ENCODE measurements around the gene WNT9A. TPM values are rescaled to one million over a fixed set of nuclear protein-coding genes. Genes with fewer than 3 reads are reported as not detected.

WNT9A gene
- total RNA-seq, 2 donors from 2014 or later = 1.2 to 7.9 TPM

DNA sequence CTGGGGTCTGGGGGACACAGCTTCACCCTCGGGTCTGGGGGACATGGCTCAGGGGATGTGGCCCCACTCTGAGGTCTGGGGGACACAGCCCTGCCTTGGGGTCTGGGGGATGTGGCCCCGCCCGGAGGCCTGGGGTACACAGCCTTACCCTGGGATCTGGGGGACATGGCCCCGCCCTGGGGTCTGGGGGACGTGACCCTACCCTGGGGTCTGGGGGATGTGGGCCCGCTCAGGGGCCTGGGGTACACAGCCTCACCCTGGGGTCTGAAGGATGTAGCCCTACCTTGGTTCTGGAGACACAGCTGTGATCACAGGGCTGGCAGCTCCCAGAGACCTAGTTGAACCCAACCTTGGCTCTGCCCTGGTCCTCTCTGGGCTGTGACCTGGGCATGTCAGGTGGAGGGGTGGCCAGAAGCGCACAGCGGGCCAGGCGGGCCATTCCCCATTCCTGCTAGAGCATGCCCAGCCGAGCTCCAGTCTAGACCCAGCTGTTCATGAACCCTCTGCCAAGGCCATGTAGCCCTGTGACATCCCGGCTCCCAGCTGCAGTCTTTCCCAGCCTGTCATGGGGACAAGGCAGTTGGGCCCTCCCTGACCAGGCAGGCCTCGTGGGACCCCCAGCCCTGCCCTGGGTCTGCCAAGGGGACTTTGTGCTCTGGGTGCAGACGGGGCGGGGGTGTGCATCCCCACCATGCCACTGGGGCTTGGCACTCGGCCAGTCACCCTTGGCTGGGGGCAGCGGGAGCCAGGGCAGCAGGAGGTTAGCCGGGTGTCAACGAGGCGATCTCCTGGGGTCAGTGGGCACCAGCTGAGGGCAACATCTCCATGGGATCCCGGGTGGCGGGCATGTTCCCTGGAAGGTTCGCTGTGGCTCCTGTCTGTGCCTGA is 43.9 kb downstream of the WNT9A start:
- H3K9me3 ChIP-seq = no peaks in the 10 kb centered on the region
- DNase-seq (ENCODE audit: low spot score) = no peak
- ATAC-seq (ENCODE audit: insufficient number of reproducible peaks, low FRiP score, low read depth) = no peak
- no peak overlapping the region for H3K27ac ChIP-seq
- H3K36me3 ChIP-seq = no peaks in the 10 kb centered on the region
- no peak overlapping the region for H3K4me3 ChIP-seq
- TF ChIP-seq, protein P1, sequence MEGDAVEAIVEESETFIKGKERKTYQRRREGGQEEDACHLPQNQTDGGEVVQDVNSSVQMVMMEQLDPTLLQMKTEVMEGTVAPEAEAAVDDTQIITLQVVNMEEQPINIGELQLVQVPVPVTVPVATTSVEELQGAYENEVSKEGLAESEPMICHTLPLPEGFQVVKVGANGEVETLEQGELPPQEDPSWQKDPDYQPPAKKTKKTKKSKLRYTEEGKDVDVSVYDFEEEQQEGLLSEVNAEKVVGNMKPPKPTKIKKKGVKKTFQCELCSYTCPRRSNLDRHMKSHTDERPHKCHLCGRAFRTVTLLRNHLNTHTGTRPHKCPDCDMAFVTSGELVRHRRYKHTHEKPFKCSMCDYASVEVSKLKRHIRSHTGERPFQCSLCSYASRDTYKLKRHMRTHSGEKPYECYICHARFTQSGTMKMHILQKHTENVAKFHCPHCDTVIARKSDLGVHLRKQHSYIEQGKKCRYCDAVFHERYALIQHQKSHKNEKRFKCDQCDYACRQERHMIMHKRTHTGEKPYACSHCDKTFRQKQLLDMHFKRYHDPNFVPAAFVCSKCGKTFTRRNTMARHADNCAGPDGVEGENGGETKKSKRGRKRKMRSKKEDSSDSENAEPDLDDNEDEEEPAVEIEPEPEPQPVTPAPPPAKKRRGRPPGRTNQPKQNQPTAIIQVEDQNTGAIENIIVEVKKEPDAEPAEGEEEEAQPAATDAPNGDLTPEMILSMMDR (IDR thresholded peaks at IDR 0.05) = no peak
- H3K27me3 ChIP-seq (replicated peaks; ENCODE audit: insufficient read depth) = no peaks in the 10 kb centered on the region
- H3K4me1 ChIP-seq (ENCODE audit: control insufficient read depth in 1 of 2, low read depth in 2 of 2) = no peaks in the 10 kb centered on the region

DNA sequence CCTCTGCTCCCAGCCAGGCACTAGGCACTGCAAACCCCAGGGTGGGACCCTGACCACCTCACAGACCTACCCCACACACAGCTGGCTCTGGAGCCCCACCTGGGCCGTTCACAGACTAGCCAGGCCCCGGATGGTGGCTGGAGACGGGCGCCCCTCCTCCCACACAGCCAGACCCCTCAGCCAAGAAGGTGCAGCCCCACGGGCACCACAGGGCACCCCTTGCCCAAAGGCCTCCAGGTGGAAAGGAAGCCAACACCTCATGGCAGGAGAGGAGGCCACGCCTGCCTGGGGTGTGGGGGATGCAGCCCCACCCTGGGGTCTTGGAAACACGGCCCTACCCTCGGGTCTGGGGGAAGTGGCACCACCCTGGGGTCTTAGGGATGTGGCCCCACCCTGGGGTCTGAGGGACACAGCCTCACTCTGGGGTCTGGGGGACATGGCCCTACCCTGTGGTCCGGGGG is 44.6 kb downstream of the WNT9A start:
- Histone ChIP-seq H3K9me3 (no peaks in the 10 kb centered on the region), H3K27ac (no peak overlapping the region), H3K27me3 (replicated peaks; ENCODE audit: insufficient read depth) (no peaks in the 10 kb centered on the region), H3K4me3 (no peak overlapping the region), H3K4me1 (ENCODE audit: control insufficient read depth in 1 of 2, low read depth in 2 of 2) (no peaks in the 10 kb centered on the region), H3K36me3 (no peaks in the 10 kb centered on the region)
- TF ChIP-seq, protein P1 (IDR thresholded peaks at IDR 0.05) = no peak
- DNase-seq (ENCODE audit: low spot score) (no peak), ATAC-seq (ENCODE audit: insufficient number of reproducible peaks, low FRiP score, low read depth) (no peak)

DNA sequence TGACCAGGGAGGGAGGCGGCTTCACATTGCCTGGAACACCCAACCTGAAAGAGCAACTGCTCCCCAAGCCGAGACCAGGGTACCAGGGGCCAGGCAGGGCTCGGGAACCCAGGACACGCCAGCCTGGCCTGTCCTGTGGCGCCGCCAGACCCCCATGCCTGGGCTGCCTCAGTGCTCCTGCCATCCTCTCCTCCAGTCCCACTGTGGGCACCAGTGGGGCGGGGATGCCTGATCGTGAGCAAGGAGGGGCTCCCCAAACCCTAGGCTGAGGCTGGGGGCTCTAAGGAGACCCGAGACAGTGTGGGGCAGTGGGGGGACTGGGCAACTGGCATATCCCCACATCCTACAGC is 45.1 kb downstream of the WNT9A start:
- DNase-seq (ENCODE audit: low spot score) = no peak
- TF ChIP-seq, protein P1 (IDR thresholded peaks at IDR 0.05) = no peak

DNA sequence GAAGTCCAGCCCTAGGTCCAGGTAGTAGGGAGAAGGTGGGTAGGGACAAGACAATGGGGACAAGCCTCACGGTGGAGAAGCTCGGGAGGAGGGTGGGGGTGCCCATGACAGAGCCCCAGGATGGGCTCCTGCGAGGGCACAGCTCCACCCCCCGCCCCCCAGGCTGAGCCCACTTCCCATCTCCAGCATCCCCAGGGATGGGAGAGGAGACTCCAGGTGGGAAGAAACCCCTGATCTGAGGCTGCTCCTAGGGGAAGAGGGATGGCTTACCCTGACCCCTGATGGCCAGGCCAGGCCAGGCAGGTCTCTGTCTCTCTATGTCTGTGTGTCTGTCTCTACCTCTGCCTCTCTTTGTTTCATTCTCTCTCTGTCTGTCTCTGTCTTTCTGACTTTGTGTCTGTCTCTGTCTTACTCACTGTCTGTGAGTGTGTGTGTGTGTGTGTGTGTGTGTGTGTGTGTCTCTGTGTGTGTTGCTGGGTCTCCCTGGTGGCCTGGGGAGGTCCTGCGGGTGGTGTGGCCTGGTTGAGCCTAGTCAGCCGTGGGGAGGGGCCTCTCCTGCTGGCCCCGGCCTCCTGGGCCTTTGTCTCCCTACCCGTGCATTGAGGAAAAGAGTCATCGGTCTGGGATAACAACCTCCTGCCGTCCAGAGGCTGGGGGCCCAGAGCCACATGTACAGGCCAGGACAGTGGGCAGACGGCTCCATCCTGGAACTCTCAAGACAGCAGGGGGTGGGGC is 45.7 kb downstream of the WNT9A start:
- TF ChIP-seq, protein P1 (IDR thresholded peaks at IDR 0.05) = no peak

More for the DNA sequence above, 45.1 kb downstream of the WNT9A start:
- Histone ChIP-seq H3K4me1 (ENCODE audit: control insufficient read depth in 1 of 2, low read depth in 2 of 2) (no peaks in the 10 kb centered on the region), H3K36me3 (no peaks in the 10 kb centered on the region), H3K27me3 (replicated peaks; ENCODE audit: insufficient read depth) (no peaks in the 10 kb centered on the region), H3K27ac (no peak overlapping the region), H3K4me3 (no peak overlapping the region), H3K9me3 (no peaks in the 10 kb centered on the region)
- no peak for ATAC-seq (ENCODE audit: insufficient number of reproducible peaks, low FRiP score, low read depth)

DNA sequence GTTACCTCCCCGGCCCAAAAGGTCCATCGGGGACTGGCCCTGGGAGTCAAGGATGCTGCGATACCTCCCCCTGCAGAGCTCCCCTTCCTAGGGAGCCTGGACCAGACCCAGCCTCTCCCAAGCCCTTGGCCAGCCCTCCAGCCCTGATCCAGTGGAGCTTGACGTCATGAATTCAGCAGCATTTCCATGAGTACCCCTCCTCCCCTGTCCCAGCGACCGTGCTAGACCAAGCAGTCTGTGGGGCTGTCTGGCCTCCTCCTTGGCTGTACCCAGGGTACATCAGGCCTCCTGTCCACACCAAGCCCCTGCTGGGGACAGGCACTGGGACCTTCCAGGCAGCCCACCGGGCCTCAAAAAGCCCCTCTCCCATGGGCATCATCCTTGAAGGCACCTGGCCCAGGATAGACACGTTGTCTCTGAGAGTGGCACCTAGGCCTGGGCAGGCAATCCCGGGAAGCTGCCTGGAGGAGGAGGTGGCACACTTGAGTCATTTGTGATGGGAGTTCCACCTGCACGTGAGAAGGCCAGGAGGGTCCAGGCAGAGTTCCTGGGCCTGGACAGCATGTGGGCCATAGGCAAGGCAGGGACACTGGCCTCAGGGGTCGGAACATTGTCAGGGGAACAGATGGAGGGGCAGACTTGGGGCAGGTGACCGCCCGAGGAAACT is 46.4 kb downstream of the WNT9A start:
- Histone ChIP-seq H3K27me3 (replicated peaks; ENCODE audit: insufficient read depth) (no peaks in the 10 kb centered on the region), H3K4me1 (ENCODE audit: control insufficient read depth in 1 of 2, low read depth in 2 of 2) (no peaks in the 10 kb centered on the region), H3K9me3 (no peaks in the 10 kb centered on the region), H3K36me3 (no peaks in the 10 kb centered on the region), H3K4me3 (no peak overlapping the region), H3K27ac (no peak overlapping the region)
- TF ChIP-seq, protein P1 (IDR thresholded peaks at IDR 0.05) = no peak
- DNase-seq (ENCODE audit: low spot score) (no peak), ATAC-seq (ENCODE audit: insufficient number of reproducible peaks, low FRiP score, low read depth) (no peak)

More for the DNA sequence above, 45.7 kb downstream of the WNT9A start:
- H3K9me3 ChIP-seq = no peaks in the 10 kb centered on the region
- DNase-seq (ENCODE audit: low spot score) (no peak), ATAC-seq (ENCODE audit: insufficient number of reproducible peaks, low FRiP score, low read depth) (no peak)
- no peaks in the 10 kb centered on the region for H3K36me3 ChIP-seq
- no peaks in the 10 kb centered on the region for H3K27me3 ChIP-seq (replicated peaks; ENCODE audit: insufficient read depth)
- H3K27ac ChIP-seq = no peak overlapping the region
- no peaks in the 10 kb centered on the region for H3K4me1 ChIP-seq (ENCODE audit: control insufficient read depth in 1 of 2, low read depth in 2 of 2)
- H3K4me3 ChIP-seq = no peak overlapping the region
